Osteoblast (primary cell): ENCODE measurements around the gene SV2B. TPM values are rescaled to one million over a fixed set of nuclear protein-coding genes. Genes with fewer than 3 reads are reported as not detected.

Experiments
- DNase-seq: peaks from one replicate; pipeline ENCODE4 v3.0.0; 2011; ENCODE audit warnings: low spot score, mixed read lengths; ENCODE audit not compliant: insufficient read length; ENCODE audit errors: missing footprints
- H2AFZ ChIP-seq: 2 replicates; pipeline ENCODE4 v1.6.0; 2011; ENCODE audit warnings: mild to moderate bottlenecking, low read length
- H3K27ac ChIP-seq: 2 replicates; pipeline ENCODE4 v1.5.1; 2011; ENCODE audit warnings: mild to moderate bottlenecking, low read depth, low read length, moderate library complexity
- H3K27me3 ChIP-seq: 2 replicates; pipeline ENCODE4 v1.6.0; 2012; ENCODE audit warnings: mild to moderate bottlenecking, control low read depth, inconsistent platforms, low read length, moderate library complexity; ENCODE audit not compliant: insufficient read depth
- H3K36me3 ChIP-seq: 2 replicates; pipeline ENCODE4 v1.5.1; 2011; ENCODE audit warnings: mild to moderate bottlenecking, low read length, control low read depth, moderate library complexity; ENCODE audit not compliant: insufficient read depth
- H3K4me1 ChIP-seq: 2 replicates; pipeline ENCODE4 v1.5.1; 2011; ENCODE audit warnings: mild to moderate bottlenecking, low read length, control low read depth, moderate library complexity; ENCODE audit not compliant: insufficient read depth
- H3K4me2 ChIP-seq: 2 replicates; pipeline ENCODE4 v1.6.0; 2011; ENCODE audit warnings: mild to moderate bottlenecking, low read length; ENCODE audit not compliant: insufficient read depth
- H3K4me3 ChIP-seq: fragments of 200-600 bp; sonication (generic); 3 replicates; pipeline ENCODE4 v1.5.1; 2012; ENCODE audit warnings: mild to moderate bottlenecking, low read length, inconsistent platforms; ENCODE audit not compliant: insufficient read depth
- H3K79me2 ChIP-seq: 2 replicates; pipeline ENCODE4 v1.6.0; 2012; ENCODE audit warnings: mild to moderate bottlenecking, low read length, control low read depth, inconsistent platforms; ENCODE audit not compliant: insufficient read depth
- H3K9me3 ChIP-seq: 2 replicates; pipeline ENCODE4 v1.5.1; 2011; ENCODE audit warnings: low read depth, low read length, control low read depth
- H4K20me1 ChIP-seq: 2 replicates; pipeline ENCODE4 v1.6.0; 2012; ENCODE audit warnings: mild to moderate bottlenecking, low read length, control low read depth; ENCODE audit not compliant: insufficient read depth
- total RNA-seq: library from RNA; depleted of rRNA; stranded (reverse); fragments of >200 nt; gene quantifications from 2 replicates; pipeline ENCODE4 v1.2.3, GENCODE V29; 2012
- TF ChIP-seq, protein P1 (sequence below): IDR thresholded peaks from 2 replicates; pipeline ENCODE4 v1.5.1; 2011; ENCODE audit warnings: mild to moderate bottlenecking, low read depth, low read length, moderate library complexity; ENCODE audit errors: extremely low read depth

SV2B gene
- total RNA-seq, 1 donor: not detected

DNA sequence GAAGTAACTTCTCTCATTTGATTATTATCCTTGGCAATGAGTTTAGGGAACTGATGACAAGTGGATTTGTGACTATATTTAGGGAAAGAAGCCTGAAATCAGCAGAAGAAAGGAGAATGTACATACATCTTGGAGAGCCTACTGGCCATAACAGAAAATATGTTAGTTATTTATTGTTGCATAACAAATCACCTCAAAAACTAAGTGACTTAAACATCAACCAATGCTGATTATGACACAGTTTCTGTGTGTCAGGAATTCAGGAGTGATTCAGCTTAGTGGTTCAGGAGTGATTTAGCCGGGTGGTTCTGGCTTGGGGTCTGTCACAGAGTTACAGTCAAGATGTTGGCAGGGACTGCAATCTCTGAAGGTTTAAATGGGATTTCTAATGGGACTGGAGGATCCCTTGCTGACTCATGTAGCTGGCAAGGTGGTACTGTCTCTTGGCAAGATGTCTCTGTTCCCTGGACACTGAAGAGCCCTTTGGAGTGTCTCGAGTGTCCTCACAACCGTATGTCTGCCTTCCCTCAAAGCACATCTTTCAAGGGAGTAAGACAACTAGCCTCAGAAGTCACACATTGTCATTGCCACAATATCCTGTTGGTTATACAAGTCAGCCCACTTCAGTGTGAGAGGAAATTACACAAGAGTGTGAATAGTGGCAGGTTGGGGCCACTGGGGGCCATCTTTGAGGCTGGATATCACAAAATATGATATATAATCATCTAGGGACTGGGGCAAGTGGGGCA lies 248.9 kb downstream of the SV2B start:
- H3K27me3 ChIP-seq: no peaks in the 10 kb centered on the region
- H3K4me1 ChIP-seq: no peaks in the 10 kb centered on the region
- TF ChIP-seq, protein P1, sequence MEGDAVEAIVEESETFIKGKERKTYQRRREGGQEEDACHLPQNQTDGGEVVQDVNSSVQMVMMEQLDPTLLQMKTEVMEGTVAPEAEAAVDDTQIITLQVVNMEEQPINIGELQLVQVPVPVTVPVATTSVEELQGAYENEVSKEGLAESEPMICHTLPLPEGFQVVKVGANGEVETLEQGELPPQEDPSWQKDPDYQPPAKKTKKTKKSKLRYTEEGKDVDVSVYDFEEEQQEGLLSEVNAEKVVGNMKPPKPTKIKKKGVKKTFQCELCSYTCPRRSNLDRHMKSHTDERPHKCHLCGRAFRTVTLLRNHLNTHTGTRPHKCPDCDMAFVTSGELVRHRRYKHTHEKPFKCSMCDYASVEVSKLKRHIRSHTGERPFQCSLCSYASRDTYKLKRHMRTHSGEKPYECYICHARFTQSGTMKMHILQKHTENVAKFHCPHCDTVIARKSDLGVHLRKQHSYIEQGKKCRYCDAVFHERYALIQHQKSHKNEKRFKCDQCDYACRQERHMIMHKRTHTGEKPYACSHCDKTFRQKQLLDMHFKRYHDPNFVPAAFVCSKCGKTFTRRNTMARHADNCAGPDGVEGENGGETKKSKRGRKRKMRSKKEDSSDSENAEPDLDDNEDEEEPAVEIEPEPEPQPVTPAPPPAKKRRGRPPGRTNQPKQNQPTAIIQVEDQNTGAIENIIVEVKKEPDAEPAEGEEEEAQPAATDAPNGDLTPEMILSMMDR: no peak
- no peak for DNase-seq
- H3K4me2 ChIP-seq: no peak overlapping the region
- no peaks in the 10 kb centered on the region for H3K79me2 ChIP-seq
- no peaks in the 10 kb centered on the region for H3K9me3 ChIP-seq
- H3K27ac ChIP-seq: no peak overlapping the region
- H2AFZ ChIP-seq: no peak overlapping the region
- H3K36me3 ChIP-seq: no peaks in the 10 kb centered on the region
- no peak overlapping the region for H3K4me3 ChIP-seq
- no peaks in the 10 kb centered on the region for H4K20me1 ChIP-seq

Other genes with a start within 250 kb of the SV2B start
- gene FURIN, start 231.7 kb upstream of the SV2B start, total RNA-seq: 39.1 and 42.7 TPM in 2 replicates
- gene FES, start 215.8 kb upstream of the SV2B start, total RNA-seq: 19.2 and 20.3 TPM in 2 replicates
- gene MAN2A2, start 197.0 kb upstream of the SV2B start, total RNA-seq: 15.2 and 20.0 TPM in 2 replicates
- gene HDDC3, start 167.7 kb upstream of the SV2B start, total RNA-seq: 8.8 and 11.6 TPM in 2 replicates
- 72.5 and 74.9 TPM in 2 replicates for gene UNC45A, start 165.0 kb upstream of the SV2B start, total RNA-seq
- 11.2 TPM in 2 replicates for gene RCCD1, start 145.4 kb upstream of the SV2B start, total RNA-seq
- 17.1 and 17.7 TPM in 2 replicates for gene PRC1, start 105.7 kb upstream of the SV2B start, total RNA-seq
- gene VPS33B, start 77.7 kb upstream of the SV2B start, total RNA-seq: 8.0 and 10.0 TPM in 2 replicates